NCI-H82 (cell line): Measurements from ENCODE around the gene SERPINB10.
"Not testable (repeated sequence)": the region's sequence is repeated elsewhere in the genome, so short reads cannot be mapped to it uniquely, and the experiment has no call there.

Source experiments
- DNase-seq: peaks from one replicate; lab custom pipeline; 2025; lab: John Stamatoyannopoulos, UW

Gene SERPINB10

GRCh38 chr18:63892566-63892965, 15.2 kb upstream of the SERPINB10 start:
- no peak for DNase-seq

- DNase-seq = no peak
Observed at GRCh38 chr18:63894106-63894772, 13.5 kb upstream of the SERPINB10 start.

GRCh38 chr18:63895190-63895589, 12.6 kb upstream of the SERPINB10 start:
- DNase-seq = no peak

GRCh38 chr18:63897072-63897471, 10.7 kb upstream of the SERPINB10 start:
- no peak for DNase-seq

- DNase-seq = no peak
Observed at GRCh38 chr18:63899206-63899605, 8.6 kb upstream of the SERPINB10 start.

- DNase-seq = no peak
Observed at GRCh38 chr18:63903851-63904570, 3.7 kb upstream of the SERPINB10 start.

GRCh38 chr18:63904694-63905093, 3.1 kb upstream of the SERPINB10 start:
- no peak for DNase-seq

GRCh38 chr18:63905361-63905760, 2.4 kb upstream of the SERPINB10 start:
- DNase-seq = no peak

- DNase-seq = no peak
Observed at GRCh38 chr18:63906056-63906455, 1.7 kb upstream of the SERPINB10 start.

- no peak for DNase-seq
Observed at GRCh38 chr18:63908858-63909257, 1.1 kb downstream of the SERPINB10 start.

GRCh38 chr18:63909870-63910269, 2.1 kb downstream of the SERPINB10 start:
- no peak for DNase-seq

- DNase-seq = no peak
Observed at GRCh38 chr18:63917817-63918216, 10.1 kb downstream of the SERPINB10 start.

GRCh38 chr18:63922049-63922448, 14.3 kb downstream of the SERPINB10 start:
- no peak for DNase-seq

GRCh38 chr18:63924551-63924950, 16.8 kb downstream of the SERPINB10 start:
- DNase-seq = peak; percentile 41

GRCh38 chr18:63928331-63928730, 20.6 kb downstream of the SERPINB10 start:
- no peak for DNase-seq

GRCh38 chr18:63929369-63929768, 21.6 kb downstream of the SERPINB10 start:
- DNase-seq = not testable (repeated sequence)

GRCh38 chr18:63930773-63931354, 23.1 kb downstream of the SERPINB10 start:
- DNase-seq = no peak

GRCh38 chr18:63936156-63936931, 28.6 kb downstream of the SERPINB10 start:
- peak; percentile 92 for DNase-seq

- no peak for DNase-seq
Observed at GRCh38 chr18:63936932-63937393, 29.2 kb downstream of the SERPINB10 start.

GRCh38 chr18:63940008-63940407, 32.2 kb downstream of the SERPINB10 start:
- no peak for DNase-seq

- DNase-seq = not testable (repeated sequence)
Observed at GRCh38 chr18:63940543-63941050, 32.8 kb downstream of the SERPINB10 start.
